Measurements from ENCODE around the gene PLSCR4. TPM values are rescaled to one million over a fixed set of nuclear protein-coding genes. Genes with fewer than 3 reads are reported as not detected.

The PLSCR4 gene
- total and polyA plus RNA-seq, 2 of the 4 experiments (the other 2 are of a cell fraction): 3.8 to 4.4 TPM

DNA sequence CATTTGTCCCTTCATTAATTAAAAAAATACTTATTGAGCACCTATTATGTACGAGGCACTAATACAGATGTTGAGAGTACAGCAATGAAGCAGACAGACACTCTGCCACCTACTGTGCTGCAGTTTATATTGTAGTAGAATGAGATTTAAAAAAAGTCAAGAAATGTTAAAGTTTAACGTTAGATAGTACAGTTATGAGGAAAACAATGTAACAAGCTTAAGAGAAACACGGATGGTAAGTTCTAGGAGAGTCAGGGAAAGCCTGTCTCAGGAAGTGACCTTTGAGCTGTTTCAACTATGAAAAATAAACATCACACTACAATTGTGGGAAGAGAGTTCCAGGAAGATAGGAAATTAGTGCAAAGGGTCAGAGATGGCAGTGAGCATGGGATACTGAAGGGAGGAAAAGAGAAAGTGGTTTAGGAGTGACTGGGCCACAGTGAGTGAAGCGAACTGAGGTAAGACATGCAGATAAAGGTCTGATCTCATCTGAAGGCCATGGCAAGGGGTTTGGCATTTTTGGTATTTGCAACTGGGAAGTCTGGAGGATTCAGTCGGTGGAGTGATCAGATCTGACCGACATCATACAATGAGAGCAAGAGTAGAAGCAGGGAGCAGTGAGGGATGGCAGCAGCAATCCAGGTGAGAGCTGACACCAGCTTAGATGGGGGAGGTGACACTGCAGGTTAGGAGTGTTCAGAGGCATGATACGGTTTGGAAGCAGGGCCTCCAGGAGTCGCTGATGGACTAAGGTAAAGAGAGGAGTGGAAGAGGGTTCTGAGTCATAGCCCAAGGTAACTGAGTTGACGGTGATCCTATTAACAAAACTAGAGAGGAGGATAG is 28.5 kb downstream of the PLSCR4 start:
- no peak overlapping the region for H2AK5ac ChIP-seq (ENCODE audit: low read depth, low read length)
- H2BK15ac ChIP-seq (ENCODE audit: low read depth, low read length): no peak overlapping the region
- peak overlapping the region; percentile 46 for H3K4me2 ChIP-seq (ENCODE audit: low read depth, low read length)
- no peaks in the 10 kb centered on the region for H3K36me3 ChIP-seq (ENCODE audit: control insufficient read depth, insufficient read depth, low read length)
- H4K5ac ChIP-seq (ENCODE audit: low read depth, low read length): no peak overlapping the region
- POLR2A ChIA-PET (ENCODE audit: unreplicated experiment): no interaction called here
- H3K4me3 ChIP-seq (ENCODE audit: insufficient read depth, low read depth, low read length): no peak overlapping the region
- H4K8ac ChIP-seq (ENCODE audit: low read depth in 2 of 2, low read length in 2 of 2): no peak overlapping the region
- in situ Hi-C loops (cut with MboI; ENCODE audit: low sequenced_read_pairs) (no loop called here), dilution Hi-C loops (cut with HindIII; ENCODE audit: low sequenced_read_pairs, unreplicated experiment) (no loop called here), intact Hi-C loops (cut with micrococcal nuclease) (no loop called here)
- no TSS peak for BruUV-seq (replicated peaks)
- no peak overlapping the region for H3K56ac ChIP-seq (ENCODE audit: extremely low read depth, insufficient read depth, low read length)
- no peaks in the 10 kb centered on the region for H3K9me1 ChIP-seq (ENCODE audit: insufficient read depth, low read length)
- no peak overlapping the region for H3K9ac ChIP-seq (ENCODE audit: low read depth, low read length)
- no peaks in the 10 kb centered on the region for H3K27me3 ChIP-seq (ENCODE audit: control insufficient read depth, insufficient read depth, low read length)
- no peak overlapping the region for H2AFZ ChIP-seq (replicated peaks; ENCODE audit: low read length, poor library complexity)
- no peak overlapping the region for H2AK9ac ChIP-seq (replicated peaks; ENCODE audit: low read depth, low read length, poor library complexity)
- H3K9me3 ChIP-seq (ENCODE audit: control insufficient read depth, insufficient read depth, low read length): no peaks in the 10 kb centered on the region
- H4K20me1 ChIP-seq (ENCODE audit: insufficient read depth, low read length): no peaks in the 10 kb centered on the region
- H3K18ac ChIP-seq (ENCODE audit: low read depth, low read length): peak overlapping the region; percentile 10; the same call in 1 of the 2 replicates
- no peaks in the 10 kb centered on the region for H3K79me1 ChIP-seq (ENCODE audit: low read depth in 1 of 2, low read length in 2 of 2)
- H3K4ac ChIP-seq (ENCODE audit: low read depth, low read length): 0 out of 2 replicates have a peak overlapping the region, but pooled peaks have one; percentile 1
- CTCF ChIA-PET: interaction anchor here (0.7 to 1.0 kb wide), 2 partner anchors 92 to 105 kb away, joined by 3 to 7 read pairs; no protein-coding TSS in a partner anchor
- no peak overlapping the region for H2BK120ac ChIP-seq (ENCODE audit: low read depth, low read length)
- H3K27ac ChIP-seq (ENCODE audit: insufficient read depth, low read length): no peak overlapping the region
- peak; percentile 49 for ATAC-seq (ENCODE audit: low read depth)
- no peak overlapping the region for H3K14ac ChIP-seq (replicated peaks; ENCODE audit: low read depth, low read length)
- 80% methylated on average over 1 of the region's 9 CpGs; no CpG with 5 or more reads in 1 of the 2 experiments for WGBS, 2 experiments (ENCODE audit: extremely low coverage in 2 of 2, insufficient read length in 1 of 2)
- peaks cover 5% of the 10 kb centered on the region for H3K4me1 ChIP-seq (ENCODE audit: control insufficient read depth, insufficient read depth, low read length)
- H4K91ac ChIP-seq (ENCODE audit: insufficient read depth, low read depth, low read length): no peak overlapping the region
- H2BK5ac ChIP-seq (ENCODE audit: low read depth, low read length, poor library complexity, severe bottlenecking): no peak overlapping the region
- H3K23ac ChIP-seq (ENCODE audit: low read depth, low read length): no peak overlapping the region
- peak; percentile 33 for DNase-seq
- H2BK20ac ChIP-seq (ENCODE audit: low read depth, low read length): no peak overlapping the region
- TF ChIP-seq MAFK (IDR thresholded peaks at IDR 0.05; ENCODE audit: low read depth, low read length): no peak
- no peak for TF ChIP-seq CHD1 (IDR thresholded peaks at IDR 0.05; ENCODE audit: low read depth, low read length)
- no peak for TF ChIP-seq RAD21 (IDR thresholded peaks at IDR 0.05; ENCODE audit: low read length)
- TF ChIP-seq, protein P1, sequence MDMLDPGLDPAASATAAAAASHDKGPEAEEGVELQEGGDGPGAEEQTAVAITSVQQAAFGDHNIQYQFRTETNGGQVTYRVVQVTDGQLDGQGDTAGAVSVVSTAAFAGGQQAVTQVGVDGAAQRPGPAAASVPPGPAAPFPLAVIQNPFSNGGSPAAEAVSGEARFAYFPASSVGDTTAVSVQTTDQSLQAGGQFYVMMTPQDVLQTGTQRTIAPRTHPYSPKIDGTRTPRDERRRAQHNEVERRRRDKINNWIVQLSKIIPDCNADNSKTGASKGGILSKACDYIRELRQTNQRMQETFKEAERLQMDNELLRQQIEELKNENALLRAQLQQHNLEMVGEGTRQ (IDR thresholded peaks at IDR 0.05; ENCODE audit: low read depth, low read length): no peak
- TF ChIP-seq CEBPB (IDR thresholded peaks at IDR 0.05; ENCODE audit: low read depth, low read length): no peak
- TF ChIP-seq, protein P2, sequence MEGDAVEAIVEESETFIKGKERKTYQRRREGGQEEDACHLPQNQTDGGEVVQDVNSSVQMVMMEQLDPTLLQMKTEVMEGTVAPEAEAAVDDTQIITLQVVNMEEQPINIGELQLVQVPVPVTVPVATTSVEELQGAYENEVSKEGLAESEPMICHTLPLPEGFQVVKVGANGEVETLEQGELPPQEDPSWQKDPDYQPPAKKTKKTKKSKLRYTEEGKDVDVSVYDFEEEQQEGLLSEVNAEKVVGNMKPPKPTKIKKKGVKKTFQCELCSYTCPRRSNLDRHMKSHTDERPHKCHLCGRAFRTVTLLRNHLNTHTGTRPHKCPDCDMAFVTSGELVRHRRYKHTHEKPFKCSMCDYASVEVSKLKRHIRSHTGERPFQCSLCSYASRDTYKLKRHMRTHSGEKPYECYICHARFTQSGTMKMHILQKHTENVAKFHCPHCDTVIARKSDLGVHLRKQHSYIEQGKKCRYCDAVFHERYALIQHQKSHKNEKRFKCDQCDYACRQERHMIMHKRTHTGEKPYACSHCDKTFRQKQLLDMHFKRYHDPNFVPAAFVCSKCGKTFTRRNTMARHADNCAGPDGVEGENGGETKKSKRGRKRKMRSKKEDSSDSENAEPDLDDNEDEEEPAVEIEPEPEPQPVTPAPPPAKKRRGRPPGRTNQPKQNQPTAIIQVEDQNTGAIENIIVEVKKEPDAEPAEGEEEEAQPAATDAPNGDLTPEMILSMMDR (conservative IDR thresholded peaks at IDR 0.05; ENCODE audit: low read depth, low read length): no peak
- TF ChIP-seq MAZ (IDR thresholded peaks at IDR 0.05; ENCODE audit: borderline replicate concordance, low read depth, low read length): no peak
- no peak for TF ChIP-seq SMC3 (IDR thresholded peaks at IDR 0.05; ENCODE audit: low read depth, low read length)
- no peak for TF ChIP-seq NFE2L2 (IDR thresholded peaks at IDR 0.05; ENCODE audit: low read depth, low read length)
- no peak for TF ChIP-seq POLR2A (IDR thresholded peaks at IDR 0.05; ENCODE audit: low read depth, low read length)
- no peak for TF ChIP-seq FOS (IDR thresholded peaks at IDR 0.05; ENCODE audit: low read depth, low read length)
- TF ChIP-seq, protein P3, sequence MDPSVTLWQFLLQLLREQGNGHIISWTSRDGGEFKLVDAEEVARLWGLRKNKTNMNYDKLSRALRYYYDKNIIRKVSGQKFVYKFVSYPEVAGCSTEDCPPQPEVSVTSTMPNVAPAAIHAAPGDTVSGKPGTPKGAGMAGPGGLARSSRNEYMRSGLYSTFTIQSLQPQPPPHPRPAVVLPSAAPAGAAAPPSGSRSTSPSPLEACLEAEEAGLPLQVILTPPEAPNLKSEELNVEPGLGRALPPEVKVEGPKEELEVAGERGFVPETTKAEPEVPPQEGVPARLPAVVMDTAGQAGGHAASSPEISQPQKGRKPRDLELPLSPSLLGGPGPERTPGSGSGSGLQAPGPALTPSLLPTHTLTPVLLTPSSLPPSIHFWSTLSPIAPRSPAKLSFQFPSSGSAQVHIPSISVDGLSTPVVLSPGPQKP (IDR thresholded peaks at IDR 0.05; ENCODE audit: borderline replicate concordance, low read depth, low read length): no peak
- no peak for TF ChIP-seq MXI1 (IDR thresholded peaks at IDR 0.05; ENCODE audit: borderline replicate concordance, low read depth, low read length)
- no peak for TF ChIP-seq RCOR1 (IDR thresholded peaks at IDR 0.05; ENCODE audit: insufficient replicate concordance, low read length)
- no peak for TF ChIP-seq BHLHE40 (IDR thresholded peaks at IDR 0.05; ENCODE audit: low read depth, low read length)
